HepG2 (cell line): ENCODE results near the gene PKP4. TPM values are rescaled to one million over a fixed set of nuclear protein-coding genes. Genes with fewer than 3 reads are reported as not detected.
A peak's percentile ranks its signal among the peaks of the same experiment; 100 is the strongest.

Experiments
- ATAC-seq: fragments of 200-7000 bp; cut with Tn5 transposase; 3 replicates; pipeline ENCODE4 v1.9.1; 2020; ENCODE audit warnings: mild to moderate bottlenecking, moderate library complexity
- BruUV-seq: library from RNA; stranded (reverse); fragments of 400-500 nt; replicated peaks from 2 replicates; lab custom pipeline; 2021; lab: Mats Ljungman, UMichigan
- CTCF ChIA-PET: fragments of 300-600 bp; formaldehyde crosslinking; extraction: SDS; loops from one replicate; lab custom pipeline; 2021; ENCODE audit warnings: low total read pairs, inconsistent platforms, low intra/inter-chr PET ratio; lab: Yijun Ruan, JAX
- POLR2A ChIA-PET: fragments of 350-600 bp; sonication (Branson Sonifier 250); formaldehyde crosslinking; loops from one replicate; lab custom pipeline; 2020; ENCODE audit warnings: antibody characterized with exemption, inconsistent platforms; lab: Yijun Ruan, JAX
- DNase-seq: peaks from one replicate; pipeline ENCODE4 v3.0.0-alpha.2; 2015; ENCODE audit warnings: low spot score
- FAIRE-seq: peaks from 3 replicates; lab custom pipeline; 2011; peaks lifted over from hg19 to GRCh38; lab: Jason Lieb, UNC
- H2AFZ ChIP-seq: one replicate; pipeline ENCODE4 v1.6.1; 2011; ENCODE audit warnings: low read length, inconsistent platforms
- H3K27ac ChIP-seq: fragments of 300-600 bp; 3 replicates; pipeline ENCODE4 v1.8.0; 2011; ENCODE audit warnings: mixed run types, mild to moderate bottlenecking, mixed read lengths, low read length, inconsistent platforms; ENCODE audit not compliant: insufficient read depth; ENCODE audit errors: extremely low read length
- H3K27me3 ChIP-seq, 2 experiments: fragments of 200-600 bp in 1 of 2; 2 replicates in 1 of 2; 3 replicates in 1 of 2; pipeline versions ENCODE4 v1.6.0 to v1.8.0; 2011; ENCODE audit warnings: low read length in 2 of 2, mild to moderate bottlenecking in 2 of 2, moderate library complexity in 2 of 2, inconsistent platforms in 1 of 2; ENCODE audit not compliant: insufficient read depth in 2 of 2, control insufficient read depth in 1 of 2
- H3K36me3 ChIP-seq, 2 experiments: fragments of 200-600 bp in 1 of 2; replicated peaks in 1 of 2; 2 replicates in 1 of 2; 3 replicates in 1 of 2; pipeline versions ENCODE4 v1.5.1 to v1.8.0; 2011; ENCODE audit warnings: low read length in 2 of 2, inconsistent platforms in 1 of 2; ENCODE audit not compliant: insufficient read depth in 2 of 2, control insufficient read depth in 1 of 2
- H3K4me1 ChIP-seq: 2 replicates; pipeline ENCODE4 v1.5.1; 2012; ENCODE audit warnings: low read length, inconsistent platforms; ENCODE audit not compliant: insufficient read depth
- H3K4me2 ChIP-seq: 2 replicates; pipeline ENCODE4 v1.6.0; 2011; ENCODE audit warnings: low read depth, low read length, inconsistent platforms
- H3K4me3 ChIP-seq, 3 experiments: fragments of 200-600 bp in 1 of 3; sonication (generic), shearing (Covaris generic) in 1 of 3; replicated peaks in 1 of 3; 2 replicates each; pipeline ENCODE4 v1.5.1; 2011 to 2016; ENCODE audit warnings: low read length in 3 of 3, inconsistent platforms in 2 of 3, low read depth in 2 of 3, mild to moderate bottlenecking in 2 of 3, control low read depth in 1 of 3, mixed read lengths in 1 of 3; ENCODE audit not compliant: insufficient read depth in 1 of 3
- H3K79me2 ChIP-seq: one replicate; pipeline ENCODE4 v1.6.1; 2011; ENCODE audit warnings: low read length, inconsistent platforms; ENCODE audit not compliant: insufficient read depth
- H3K9ac ChIP-seq: 2 replicates; pipeline ENCODE4 v1.6.0; 2011; ENCODE audit warnings: mild to moderate bottlenecking, low read depth, low read length, inconsistent platforms; ENCODE audit not compliant: insufficient read depth
- H3K9me3 ChIP-seq: 2 replicates; pipeline ENCODE4 v1.5.1; 2012; ENCODE audit warnings: mild to moderate bottlenecking, low read length
- H4K20me1 ChIP-seq: 2 replicates; pipeline ENCODE4 v1.6.0; 2011; ENCODE audit warnings: inconsistent platforms, mild to moderate bottlenecking, low read length, moderate library complexity; ENCODE audit not compliant: insufficient read depth
- IKZF5 ChIP-seq: IDR thresholded peaks from 2 replicates; pipeline ENCODE4 v1.6.1; 2018; ENCODE audit warnings: missing genetic modification reagents, mild to moderate bottlenecking, missing compliant biosample characterization
- SAP130 ChIP-seq: IDR thresholded peaks from 2 replicates; pipeline ENCODE4 v1.6.1; 2016; ENCODE audit warnings: low read depth
- SOX13 ChIP-seq, 3 experiments: fragments of 450-650 bp in 1 of 3; sonication (generic) in 1 of 3; formaldehyde crosslinking in 1 of 3; IDR thresholded peaks in 2 of 3; conservative IDR thresholded peaks in 1 of 3; 2 replicates each; pipeline versions ENCODE4 v1.5.0 to v1.6.1; 2016 to 2020; ENCODE audit warnings: antibody characterized with exemption in 1 of 3, mild to moderate bottlenecking in 1 of 3, missing compliant biosample characterization in 1 of 3, missing genetic modification reagents in 1 of 3, moderate library complexity in 1 of 3
- ZNF318 ChIP-seq: sonication (generic); formaldehyde crosslinking; IDR thresholded peaks from 2 replicates; pipeline ENCODE4 v1.4.0; 2020; ENCODE audit warnings: mild to moderate bottlenecking, missing genetic modification reagents
- ZNF33A ChIP-seq: sonication (generic); formaldehyde crosslinking; IDR thresholded peaks from 2 replicates; pipeline ENCODE4 v1.5.1; 2020; ENCODE audit warnings: missing genetic modification reagents, mild to moderate bottlenecking, moderate library complexity, borderline replicate concordance
- ZNF343 ChIP-seq: sonication (generic); formaldehyde crosslinking; IDR thresholded peaks from 2 replicates; pipeline ENCODE4 v1.4.0; 2020; ENCODE audit warnings: mild to moderate bottlenecking, missing genetic modification reagents
- ZNF556 ChIP-seq: sonication (generic); formaldehyde crosslinking; IDR thresholded peaks from 2 replicates; pipeline ENCODE4 v1.4.0; 2020; ENCODE audit warnings: mild to moderate bottlenecking, missing genetic modification reagents, borderline replicate concordance
- WGBS: methylation state at CpG from one replicate; pipeline ENCODE4 v1.1.6; 2017; ENCODE audit warnings: low lambda C conversion rate; 5-methylcytosine and 5-hydroxymethylcytosine counted together
- in situ Hi-C: cut with HindIII; loops from 2 replicates; pipeline ENCODE4 v1.10.0; 2017; ENCODE audit warnings: low pct_unique_long_range_greater_than_20kb; ENCODE audit not compliant: extremely low pct_ligation_motif_present
- intact Hi-C: fragments of 100-400 bp; cut with micrococcal nuclease; formaldehyde crosslinking; loops from one replicate; pipeline ENCODE4 v1.10.0; 2022; ENCODE audit not compliant: unreplicated experiment
- polyA plus RNA-seq, 8 experiments: library from polyadenylated mRNA; depleted of rRNA in 3 of 8; stranded (reverse) in 7 of 8; unstranded in 1 of 8; fragments of >200 nt; fragmentation: Illumina TruSeq in 4 of 8; extraction: Trizol in 4 of 8; gene quantifications; 2 replicates each; pipeline versions ENCODE4 v1.2.1 to v1.2.3, GENCODE V29; 2011 to 2016; ENCODE audit warnings: low read depth in 4 of 8, missing spikeins in 1 of 8, mixed read lengths in 1 of 8; ENCODE audit not compliant: insufficient read depth in 1 of 8
- total RNA-seq, 5 experiments: library from RNA; depleted of rRNA; stranded (reverse); fragments of >200 nt; fragmentation: Illumina TruSeq; extraction: Trizol; gene quantifications; 2 replicates each; pipeline ENCODE4 v1.2.3, GENCODE V29; 2016; ENCODE audit warnings: low read depth in 1 of 5

Gene PKP4
- total and polyA plus RNA-seq, 2 of the 13 experiments (the other 11 are each of a cell fraction or from before 2014, with no cell fraction given) = 80.9 to 90.5 TPM

DNA sequence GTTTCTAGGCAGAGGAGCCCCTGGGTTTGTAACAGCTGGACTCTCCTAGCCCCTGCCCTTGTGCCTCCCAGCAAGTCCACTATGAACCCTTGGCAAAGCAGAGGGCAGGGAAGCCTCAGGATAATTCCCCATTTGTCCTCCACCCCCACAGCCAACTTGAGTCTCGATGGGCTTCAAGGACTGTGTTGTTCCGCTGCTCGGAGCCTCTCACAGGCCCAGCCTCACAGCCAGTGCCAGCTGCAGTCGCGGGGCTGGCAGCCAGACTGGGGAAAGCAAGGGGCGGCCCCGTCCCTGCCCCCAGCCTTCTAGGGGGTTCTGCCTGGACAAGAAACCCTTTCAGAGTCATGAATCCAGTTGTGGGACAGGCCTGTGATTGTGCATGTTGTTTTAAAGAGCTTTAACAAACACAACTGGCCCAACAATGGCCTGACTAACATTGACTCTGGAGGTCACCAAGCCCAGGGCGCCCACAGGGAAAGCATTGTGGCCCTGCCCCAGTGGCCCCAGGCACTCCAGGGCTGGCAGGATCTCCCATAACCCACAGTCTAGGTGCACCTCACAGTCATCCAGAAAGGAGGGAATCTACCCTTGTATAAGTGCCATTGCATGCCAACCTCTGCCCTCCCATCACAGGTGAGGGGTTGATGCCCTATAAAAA lies 266.6 kb downstream of the PKP4 start:
- in situ Hi-C loops (no loop called here), intact Hi-C loops (no loop called here)
- ChIA-PET POLR2A (interaction anchor here (1.0 to 1.8 kb wide), 2 partner anchors 27 to 144 kb away, joined by 4 to 10 read pairs; no protein-coding TSS in a partner anchor), CTCF (interaction anchor here (1.3 to 1.9 kb wide), 2 partner anchors 22 to 31 kb away, joined by 6 to 7 read pairs; no protein-coding TSS in a partner anchor)
- 0 out of 2 replicates have a peak overlapping the region, but pooled peaks have one; percentile 27 for H3K9ac ChIP-seq
- H3K27ac ChIP-seq = no peak overlapping the region
- peaks cover 4 to 14% of the 10 kb centered on the region in 2 experiments; a peak in 2 of 5 replicates for H3K27me3 ChIP-seq
- H3K36me3 ChIP-seq = no peaks in the 10 kb centered on the region
- peak overlapping the region in 2 of 3 experiments; percentile 22 to 60; a peak in 3 of 6 replicates for H3K4me3 ChIP-seq
- H3K4me1 ChIP-seq = peaks cover 55% of the 10 kb centered on the region
- no peak overlapping the region for H2AFZ ChIP-seq
- no peaks in the 10 kb centered on the region for H3K9me3 ChIP-seq
- H3K79me2 ChIP-seq = no peaks in the 10 kb centered on the region
- H4K20me1 ChIP-seq = no peaks in the 10 kb centered on the region
- no TSS peak for BruUV-seq
- FAIRE-seq = no peak
- ATAC-seq = peak; percentile 51
- peak; percentile 72 for DNase-seq
- peak overlapping the region; percentile 87 for H3K4me2 ChIP-seq
- 3% methylated on average over 7 of the region's 8 CpGs for WGBS
- no peak for TF ChIP-seq ZNF318 (CRISPR knock-in tag)
- no peak for TF ChIP-seq ZNF33A (CRISPR knock-in tag)
- peak; percentile 1; the same call in 1 of the 2 replicates for TF ChIP-seq IKZF5 (CRISPR knock-in tag)
- no peak for TF ChIP-seq SAP130 (CRISPR knock-in tag)
- TF ChIP-seq ZNF343 (CRISPR knock-in tag) = no peak
- 0 out of 2 replicates have a peak, but pooled peaks have one; percentile 56 for TF ChIP-seq ZNF556 (CRISPR knock-in tag)
- no peak for TF ChIP-seq SOX13 (IDR thresholded peaks at IDR 0.05)
- peak in 1 of 2 experiments; percentile 82; a peak in 2 of 4 replicates for TF ChIP-seq SOX13 (CRISPR knock-in tag; conservative IDR thresholded peaks at IDR 0.05 in 1 of 2, IDR thresholded peaks at IDR 0.05 in 1 of 2)
